ENCODE results near the gene KRTAP19-2.

The KRTAP19-2 gene

DNA sequence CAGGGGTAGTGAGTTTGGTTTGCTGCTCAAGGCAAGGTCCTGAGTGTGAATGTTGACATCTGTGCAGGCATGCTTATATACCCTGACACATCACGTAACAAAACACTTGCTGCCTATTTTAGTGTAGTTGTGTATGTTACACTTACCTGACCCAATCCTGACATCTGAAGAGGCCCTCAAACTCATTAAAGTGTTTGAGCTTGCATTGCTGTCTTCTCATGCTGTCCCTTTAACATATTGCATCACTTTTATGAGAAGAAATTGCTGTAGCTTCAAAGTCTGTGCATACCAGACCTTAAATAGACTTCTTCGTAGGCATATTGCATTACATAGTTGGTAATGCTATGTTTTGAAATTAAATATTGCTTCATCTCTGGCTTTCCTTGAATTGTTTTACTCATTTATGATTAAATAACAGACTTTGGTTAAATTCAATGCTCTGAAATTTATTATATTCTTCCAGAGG, 4.8 kb upstream of the KRTAP19-2 start, which contains the start of gene KRTAP19-3:
Gene KRTAP19-3 (minus strand): TSS at position 51 of the 466 bp plus-strand sequence. CDS start 56 bp downstream, outside the sequence.
- TF ChIP-seq TEAD4 (IDR thresholded peaks at IDR 0.05): no peak
- no peak for TF ChIP-seq EGR1 (IDR thresholded peaks at IDR 0.05)
- no peak for TF ChIP-seq CEBPB (IDR thresholded peaks at IDR 0.05)

DNA sequence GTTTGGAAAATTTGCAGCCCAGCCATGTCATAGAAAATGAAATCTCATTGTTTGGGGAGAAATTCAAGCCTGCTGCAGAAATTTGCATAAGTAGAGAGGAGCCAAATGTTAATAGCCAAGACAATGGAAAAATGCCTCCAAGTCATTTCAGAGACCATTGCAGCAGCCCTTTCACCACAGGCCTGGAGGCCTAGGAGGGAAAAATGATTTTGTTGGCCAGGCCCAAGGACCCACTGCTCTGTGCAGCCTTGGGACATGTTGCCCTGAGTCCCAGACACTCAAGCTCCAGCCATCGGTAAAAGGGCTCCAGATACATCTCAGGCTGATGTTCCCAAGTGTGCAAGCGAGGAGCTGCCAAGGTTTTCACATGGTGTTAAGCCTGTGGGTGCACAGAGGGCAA, 1.1 kb downstream of the KRTAP19-2 start:
- TF ChIP-seq ZBTB7A (IDR thresholded peaks at IDR 0.05; ENCODE audit: low read depth) (no peak), CREB1 (IDR thresholded peaks at IDR 0.05; ENCODE audit: low read depth) (no peak), CEBPB (IDR thresholded peaks at IDR 0.05) (no peak), TAF1 (IDR thresholded peaks at IDR 0.05; ENCODE audit: low read depth) (no peak)
- TF ChIP-seq, protein P1, sequence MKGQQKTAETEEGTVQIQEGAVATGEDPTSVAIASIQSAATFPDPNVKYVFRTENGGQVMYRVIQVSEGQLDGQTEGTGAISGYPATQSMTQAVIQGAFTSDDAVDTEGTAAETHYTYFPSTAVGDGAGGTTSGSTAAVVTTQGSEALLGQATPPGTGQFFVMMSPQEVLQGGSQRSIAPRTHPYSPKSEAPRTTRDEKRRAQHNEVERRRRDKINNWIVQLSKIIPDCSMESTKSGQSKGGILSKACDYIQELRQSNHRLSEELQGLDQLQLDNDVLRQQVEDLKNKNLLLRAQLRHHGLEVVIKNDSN (IDR thresholded peaks at IDR 0.05): no peak

DNA sequence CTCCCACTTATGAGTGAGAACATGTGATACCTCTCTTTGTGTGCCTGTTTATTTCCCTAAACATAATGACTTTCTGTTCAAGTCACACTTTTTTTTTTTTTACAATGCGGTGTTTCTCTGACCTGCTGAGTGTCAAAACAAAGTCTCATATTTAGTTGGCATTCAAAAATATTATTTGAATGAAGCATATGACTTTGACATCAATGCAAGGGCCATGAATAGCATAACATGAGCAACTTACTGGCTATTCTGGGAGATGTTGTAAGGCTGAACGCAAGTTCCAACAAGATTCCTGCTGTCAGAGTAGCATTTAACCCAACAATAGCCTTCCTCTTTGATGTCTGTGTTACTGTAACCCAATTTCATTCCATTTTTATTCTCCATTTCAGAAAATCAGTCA, 5.1 kb downstream of the KRTAP19-2 start:
- TF ChIP-seq, protein P2, sequence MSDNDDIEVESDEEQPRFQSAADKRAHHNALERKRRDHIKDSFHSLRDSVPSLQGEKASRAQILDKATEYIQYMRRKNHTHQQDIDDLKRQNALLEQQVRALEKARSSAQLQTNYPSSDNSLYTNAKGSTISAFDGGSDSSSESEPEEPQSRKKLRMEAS (IDR thresholded peaks at IDR 0.05): no peak
- TF ChIP-seq CEBPB (IDR thresholded peaks at IDR 0.05) (no peak), NFIC (IDR thresholded peaks at IDR 0.05) (no peak), TEAD4 (IDR thresholded peaks at IDR 0.05) (no peak), RAD21 (IDR thresholded peaks at IDR 0.05; ENCODE audit: low read depth) (no peak), ZBTB7A (IDR thresholded peaks at IDR 0.05; ENCODE audit: low read depth) (no peak), EP300 (IDR thresholded peaks at IDR 0.05; ENCODE audit: borderline replicate concordance) (no peak), YY1 (IDR thresholded peaks at IDR 0.05; ENCODE audit: low read depth) (no peak), CREB1 (IDR thresholded peaks at IDR 0.05; ENCODE audit: low read depth) (no peak)
- TF ChIP-seq, protein P1 (IDR thresholded peaks at IDR 0.05): no peak
- TF ChIP-seq, protein P3, sequence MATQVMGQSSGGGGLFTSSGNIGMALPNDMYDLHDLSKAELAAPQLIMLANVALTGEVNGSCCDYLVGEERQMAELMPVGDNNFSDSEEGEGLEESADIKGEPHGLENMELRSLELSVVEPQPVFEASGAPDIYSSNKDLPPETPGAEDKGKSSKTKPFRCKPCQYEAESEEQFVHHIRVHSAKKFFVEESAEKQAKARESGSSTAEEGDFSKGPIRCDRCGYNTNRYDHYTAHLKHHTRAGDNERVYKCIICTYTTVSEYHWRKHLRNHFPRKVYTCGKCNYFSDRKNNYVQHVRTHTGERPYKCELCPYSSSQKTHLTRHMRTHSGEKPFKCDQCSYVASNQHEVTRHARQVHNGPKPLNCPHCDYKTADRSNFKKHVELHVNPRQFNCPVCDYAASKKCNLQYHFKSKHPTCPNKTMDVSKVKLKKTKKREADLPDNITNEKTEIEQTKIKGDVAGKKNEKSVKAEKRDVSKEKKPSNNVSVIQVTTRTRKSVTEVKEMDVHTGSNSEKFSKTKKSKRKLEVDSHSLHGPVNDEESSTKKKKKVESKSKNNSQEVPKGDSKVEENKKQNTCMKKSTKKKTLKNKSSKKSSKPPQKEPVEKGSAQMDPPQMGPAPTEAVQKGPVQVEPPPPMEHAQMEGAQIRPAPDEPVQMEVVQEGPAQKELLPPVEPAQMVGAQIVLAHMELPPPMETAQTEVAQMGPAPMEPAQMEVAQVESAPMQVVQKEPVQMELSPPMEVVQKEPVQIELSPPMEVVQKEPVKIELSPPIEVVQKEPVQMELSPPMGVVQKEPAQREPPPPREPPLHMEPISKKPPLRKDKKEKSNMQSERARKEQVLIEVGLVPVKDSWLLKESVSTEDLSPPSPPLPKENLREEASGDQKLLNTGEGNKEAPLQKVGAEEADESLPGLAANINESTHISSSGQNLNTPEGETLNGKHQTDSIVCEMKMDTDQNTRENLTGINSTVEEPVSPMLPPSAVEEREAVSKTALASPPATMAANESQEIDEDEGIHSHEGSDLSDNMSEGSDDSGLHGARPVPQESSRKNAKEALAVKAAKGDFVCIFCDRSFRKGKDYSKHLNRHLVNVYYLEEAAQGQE (IDR thresholded peaks at IDR 0.05; ENCODE audit: low read depth): no peak

DNA sequence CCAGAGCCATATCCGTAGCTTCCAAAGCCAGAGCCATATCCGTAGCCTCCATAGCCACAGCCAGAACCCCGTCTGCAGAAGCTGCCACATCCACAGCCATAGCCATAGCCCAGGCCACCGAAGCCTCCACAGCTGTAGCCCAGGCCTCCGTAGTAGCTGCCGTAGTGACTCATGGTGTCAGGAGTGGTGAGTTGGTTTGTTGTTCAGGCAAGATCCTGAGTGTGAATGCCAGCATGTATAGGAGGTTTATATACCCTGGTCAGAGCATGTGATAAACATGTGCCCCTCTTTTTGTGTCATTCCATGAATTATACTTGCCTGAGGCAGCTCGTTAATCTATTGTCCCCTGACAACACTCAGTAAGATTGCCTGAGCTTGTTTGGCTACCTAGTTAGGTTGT, 7.1 kb downstream of the KRTAP19-2 start, which contains the start of gene KRTAP19-1:
Gene KRTAP19-1 (minus strand): TSS at position 223 of the 400 bp plus-strand sequence. CDS start 50 bp downstream, at position 173.
- TF ChIP-seq, protein P3 (IDR thresholded peaks at IDR 0.05; ENCODE audit: low read depth): no peak

DNA sequence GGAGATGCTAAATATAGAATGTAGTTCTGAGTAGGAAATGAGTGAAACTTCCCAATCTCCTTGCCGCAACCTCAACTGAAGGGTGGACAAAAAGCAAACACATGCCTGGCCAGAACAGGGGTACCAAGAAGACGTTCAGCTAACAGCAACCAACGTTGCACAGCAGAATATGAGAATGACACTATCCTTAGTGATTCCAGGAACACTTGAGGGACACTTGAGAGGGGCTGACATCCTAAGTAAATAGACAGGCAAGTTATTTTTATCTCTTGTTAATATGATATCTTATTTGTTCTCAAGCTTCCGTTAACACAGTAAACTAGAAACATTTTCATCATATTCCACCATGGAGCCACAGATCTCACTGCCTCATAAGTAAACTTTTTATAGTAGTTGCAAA, 8.0 kb downstream of the KRTAP19-2 start:
- TF ChIP-seq, protein P3 (IDR thresholded peaks at IDR 0.05; ENCODE audit: low read depth): no peak
- TF ChIP-seq NFIC (IDR thresholded peaks at IDR 0.05) (no peak), ZBTB7A (IDR thresholded peaks at IDR 0.05; ENCODE audit: low read depth) (no peak), EGR1 (IDR thresholded peaks at IDR 0.05) (no peak), TAF1 (IDR thresholded peaks at IDR 0.05; ENCODE audit: low read depth) (no peak)

DNA sequence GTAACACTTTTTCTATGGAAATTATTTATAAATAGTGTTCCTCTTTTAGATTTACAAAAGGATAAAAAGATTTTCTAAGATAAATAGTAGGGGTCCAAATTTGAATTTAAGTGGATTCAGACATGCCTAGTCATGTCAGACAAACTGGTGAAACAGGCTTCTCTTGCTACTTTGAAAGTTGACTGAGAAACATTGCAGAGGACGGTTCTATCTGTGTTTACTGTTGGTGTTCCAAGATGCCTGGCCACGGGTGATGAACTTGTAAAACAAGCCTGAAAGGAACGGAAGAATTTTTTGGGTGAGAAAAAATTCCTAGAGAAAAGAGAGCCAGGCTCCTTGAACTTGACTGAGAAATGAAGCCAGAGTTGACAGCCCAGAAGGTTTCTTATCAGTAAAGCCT, 9.2 kb downstream of the KRTAP19-2 start:
- TF ChIP-seq TCF12 (IDR thresholded peaks at IDR 0.05; ENCODE audit: low read depth) (no peak), TAF1 (IDR thresholded peaks at IDR 0.05; ENCODE audit: low read depth) (no peak), ZBTB7A (IDR thresholded peaks at IDR 0.05; ENCODE audit: low read depth) (no peak), EGR1 (IDR thresholded peaks at IDR 0.05) (no peak), TEAD4 (IDR thresholded peaks at IDR 0.05) (no peak), CEBPB (IDR thresholded peaks at IDR 0.05) (no peak), NFIC (IDR thresholded peaks at IDR 0.05) (no peak), FOXM1 (IDR thresholded peaks at IDR 0.05; ENCODE audit: borderline replicate concordance, low read depth) (no peak), CREB1 (IDR thresholded peaks at IDR 0.05; ENCODE audit: low read depth) (no peak), YY1 (IDR thresholded peaks at IDR 0.05; ENCODE audit: low read depth) (no peak), RAD21 (IDR thresholded peaks at IDR 0.05; ENCODE audit: low read depth) (no peak), EP300 (IDR thresholded peaks at IDR 0.05; ENCODE audit: borderline replicate concordance) (no peak)
- TF ChIP-seq, protein P3 (IDR thresholded peaks at IDR 0.05; ENCODE audit: low read depth): no peak
- TF ChIP-seq, protein P1 (IDR thresholded peaks at IDR 0.05): no peak
- TF ChIP-seq, protein P2 (IDR thresholded peaks at IDR 0.05): no peak
